Brain pericyte (primary cell): ENCODE measurements around the gene EMC8.
"Not testable (repeated sequence)": the region's sequence is repeated elsewhere in the genome, so short reads cannot be mapped to it uniquely, and the experiment has no call there.

Experiments
- DNase-seq: peaks from one replicate; pipeline ENCODE4 v3.0.0-alpha.2; 2012; ENCODE audit warnings: low read depth, low spot score

EMC8 gene

DNA sequence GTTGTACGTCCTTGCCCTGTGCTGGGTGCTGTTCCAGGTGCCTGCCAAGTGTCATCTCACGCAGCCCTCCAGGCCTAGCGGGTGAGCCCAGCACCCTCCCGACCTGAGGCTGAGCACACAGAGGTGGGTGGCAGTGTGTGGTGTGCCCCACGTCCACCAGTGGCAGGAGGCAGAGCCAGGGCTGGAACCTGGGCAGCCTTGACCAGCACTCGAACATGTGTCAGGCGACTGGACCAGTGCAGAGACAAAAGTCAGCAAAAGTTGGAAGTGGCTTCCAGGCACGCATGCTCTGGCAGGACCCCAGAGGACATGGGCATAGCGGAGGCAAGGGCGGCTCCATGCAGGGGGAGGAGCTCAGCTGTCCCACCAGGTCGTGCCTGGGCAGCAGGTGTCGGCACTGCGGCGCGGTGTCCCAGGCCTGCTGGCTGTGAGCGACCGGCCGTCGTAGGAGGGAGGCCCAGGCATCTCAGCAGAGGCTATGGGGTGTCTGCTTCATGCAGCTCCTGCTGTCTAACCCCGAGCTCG lies 35.9 kb upstream of the EMC8 start:
- DNase-seq, result no peak

DNA sequence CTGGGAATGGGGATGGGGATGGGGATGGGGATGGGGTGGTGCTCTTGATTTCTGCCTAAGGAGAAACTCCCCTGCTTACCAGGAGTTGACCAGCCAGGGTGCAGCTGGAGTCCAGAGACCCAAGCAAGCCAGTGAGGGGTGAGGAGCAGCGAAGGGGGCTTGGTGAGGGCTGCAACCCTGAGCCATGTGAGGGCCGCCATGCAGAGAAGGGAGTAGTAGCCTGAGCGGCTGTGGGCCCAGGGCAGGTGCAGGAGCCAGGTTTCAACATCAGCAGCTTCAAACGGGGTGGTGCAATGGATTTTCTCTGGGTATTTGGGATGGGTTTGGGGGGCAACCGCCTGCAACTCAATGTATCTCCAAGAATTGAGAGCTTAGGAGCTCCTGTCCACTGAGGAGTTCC lies 35.4 kb upstream of the EMC8 start:
- no peak for DNase-seq

- DNase-seq, result no peak
These were observed 34.0 kb upstream of the EMC8 start for GRCh38 chr16:85833219-85833920.

DNA sequence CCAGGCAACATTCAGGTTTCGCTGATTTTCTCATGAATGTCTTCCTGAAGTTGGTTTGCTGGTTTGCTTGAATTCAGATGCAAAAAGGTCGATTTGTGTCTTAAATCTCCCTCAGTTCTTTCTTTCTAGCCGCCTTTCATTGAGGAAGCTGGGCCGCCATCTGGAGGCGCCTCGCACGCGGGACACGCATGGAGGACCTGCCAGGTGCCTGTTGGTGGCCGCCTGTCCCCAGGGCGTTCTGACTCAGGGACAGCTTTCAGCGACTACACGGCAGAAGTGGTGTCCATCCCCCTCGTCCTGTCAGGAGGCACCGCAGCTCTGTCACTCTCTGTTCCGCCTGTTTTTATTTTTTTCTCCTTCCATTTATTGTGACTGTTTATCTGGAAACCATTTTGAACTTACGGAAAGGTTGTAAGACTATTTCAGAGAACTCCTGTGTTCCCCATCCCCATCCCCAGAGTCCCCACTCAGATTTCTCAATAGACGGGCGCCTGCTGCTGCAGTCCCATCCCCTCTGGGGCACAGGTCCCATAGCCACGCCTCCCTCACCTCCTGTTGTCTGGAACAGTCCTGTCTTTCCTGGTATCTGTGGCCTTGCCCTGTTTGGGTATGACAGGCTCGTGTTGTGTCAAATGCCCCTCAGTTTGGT lies 33.4 kb upstream of the EMC8 start:
- no peak for DNase-seq

GRCh38 chr16:85830821-85831220 lies 31.5 kb upstream of the EMC8 start:
- DNase-seq, result no peak

DNA sequence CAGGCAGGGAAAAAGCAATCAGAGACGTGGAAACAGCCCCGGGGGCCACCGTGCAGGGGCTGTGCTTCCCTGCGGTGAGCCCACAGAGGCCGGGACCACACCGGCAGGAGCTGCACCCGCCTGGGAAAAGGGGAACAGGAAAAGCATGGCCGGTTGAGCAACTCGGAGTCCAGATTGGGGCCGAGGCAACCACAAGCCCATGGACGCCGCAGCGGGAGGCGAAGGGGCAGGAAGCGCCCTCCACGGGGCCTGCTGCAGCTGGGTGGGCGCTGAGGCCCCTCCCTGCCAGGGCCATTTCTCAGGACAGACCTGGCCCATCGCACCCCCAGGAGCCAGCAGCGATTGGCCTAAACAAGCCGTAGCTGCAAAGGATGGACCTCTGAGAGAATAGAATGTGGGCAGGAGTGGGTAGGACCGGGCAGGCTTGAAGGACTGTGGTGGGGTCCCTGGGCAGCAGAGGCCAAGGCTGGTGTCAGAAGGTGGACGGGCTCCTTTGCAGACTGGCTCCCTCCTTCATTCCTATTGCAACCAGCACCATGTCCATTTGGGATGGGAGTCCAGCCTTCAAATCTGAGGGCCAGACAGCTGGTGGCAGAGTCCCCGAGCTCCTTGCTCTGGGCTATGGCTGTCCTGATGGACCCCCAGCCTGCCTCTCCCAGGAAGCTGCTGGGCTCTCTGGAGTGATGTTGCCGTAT lies 30.6 kb upstream of the EMC8 start:
- no peak for DNase-seq

GRCh38 chr16:85829171-85829719 lies 29.9 kb upstream of the EMC8 start:
- no peak for DNase-seq

DNA sequence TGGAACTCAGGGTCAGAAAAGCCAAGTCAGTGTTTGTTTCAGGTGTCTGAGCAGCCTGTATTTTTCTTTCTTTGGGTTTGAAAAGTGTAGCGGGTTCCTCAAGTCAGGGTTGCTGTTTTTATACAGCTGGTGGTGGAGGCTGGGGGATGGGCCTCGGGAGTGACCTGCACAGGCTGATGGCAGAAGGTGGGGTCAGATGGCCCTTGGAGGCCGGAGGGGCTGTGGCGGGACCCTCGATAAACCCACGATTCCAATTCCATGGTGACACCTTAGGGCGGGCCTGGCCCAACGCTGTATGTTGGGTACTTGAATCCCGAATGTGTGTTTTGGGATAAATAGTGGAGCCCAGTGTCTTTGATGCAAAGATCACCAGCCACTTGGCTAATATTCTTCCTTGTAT lies 28.8 kb upstream of the EMC8 start:
- DNase-seq, result no peak

DNA sequence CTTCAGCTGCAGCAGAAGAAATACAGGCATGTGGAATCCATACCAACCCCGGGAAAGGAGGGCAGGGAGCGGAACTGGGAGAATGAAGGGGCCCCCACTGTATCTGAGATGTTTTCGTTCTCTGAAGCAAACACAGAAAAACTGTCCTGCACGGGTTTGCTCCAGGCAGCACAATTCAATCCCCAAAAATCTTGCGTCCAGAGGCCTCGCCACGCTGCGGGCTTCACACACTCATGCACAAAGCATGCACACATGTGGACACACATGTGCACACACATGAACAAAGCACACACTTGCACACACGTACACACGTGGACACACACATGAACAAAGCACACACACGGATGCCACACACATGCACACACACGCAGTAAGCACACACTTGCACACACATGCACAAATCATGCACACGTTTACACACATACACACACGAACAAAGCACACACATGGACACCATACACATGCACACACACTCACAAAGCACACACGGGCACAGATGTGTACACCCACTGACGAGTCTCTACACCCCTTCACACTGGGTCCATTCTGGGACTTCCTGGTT lies 27.4 kb upstream of the EMC8 start:
- DNase-seq, result no peak

DNA sequence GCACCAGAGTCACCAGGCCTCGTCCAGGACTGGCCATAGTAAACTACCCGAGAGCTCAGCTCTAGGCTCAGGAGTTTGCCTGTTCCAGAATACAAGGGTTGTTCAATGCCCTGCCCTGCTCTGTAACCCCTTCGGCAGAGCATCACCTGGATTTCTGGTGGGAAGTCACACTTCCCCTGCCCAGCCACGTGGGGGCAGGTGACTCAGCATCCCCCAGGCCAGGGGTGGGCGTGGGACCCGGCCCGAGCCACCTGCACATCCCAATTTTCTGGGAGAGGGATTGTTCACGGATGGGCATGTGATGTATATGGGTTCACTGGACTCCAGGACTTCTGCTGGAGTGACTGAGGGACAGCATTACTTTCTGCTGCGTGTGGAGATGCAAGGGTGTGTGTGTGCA lies 26.0 kb upstream of the EMC8 start:
- DNase-seq, result no peak

DNA sequence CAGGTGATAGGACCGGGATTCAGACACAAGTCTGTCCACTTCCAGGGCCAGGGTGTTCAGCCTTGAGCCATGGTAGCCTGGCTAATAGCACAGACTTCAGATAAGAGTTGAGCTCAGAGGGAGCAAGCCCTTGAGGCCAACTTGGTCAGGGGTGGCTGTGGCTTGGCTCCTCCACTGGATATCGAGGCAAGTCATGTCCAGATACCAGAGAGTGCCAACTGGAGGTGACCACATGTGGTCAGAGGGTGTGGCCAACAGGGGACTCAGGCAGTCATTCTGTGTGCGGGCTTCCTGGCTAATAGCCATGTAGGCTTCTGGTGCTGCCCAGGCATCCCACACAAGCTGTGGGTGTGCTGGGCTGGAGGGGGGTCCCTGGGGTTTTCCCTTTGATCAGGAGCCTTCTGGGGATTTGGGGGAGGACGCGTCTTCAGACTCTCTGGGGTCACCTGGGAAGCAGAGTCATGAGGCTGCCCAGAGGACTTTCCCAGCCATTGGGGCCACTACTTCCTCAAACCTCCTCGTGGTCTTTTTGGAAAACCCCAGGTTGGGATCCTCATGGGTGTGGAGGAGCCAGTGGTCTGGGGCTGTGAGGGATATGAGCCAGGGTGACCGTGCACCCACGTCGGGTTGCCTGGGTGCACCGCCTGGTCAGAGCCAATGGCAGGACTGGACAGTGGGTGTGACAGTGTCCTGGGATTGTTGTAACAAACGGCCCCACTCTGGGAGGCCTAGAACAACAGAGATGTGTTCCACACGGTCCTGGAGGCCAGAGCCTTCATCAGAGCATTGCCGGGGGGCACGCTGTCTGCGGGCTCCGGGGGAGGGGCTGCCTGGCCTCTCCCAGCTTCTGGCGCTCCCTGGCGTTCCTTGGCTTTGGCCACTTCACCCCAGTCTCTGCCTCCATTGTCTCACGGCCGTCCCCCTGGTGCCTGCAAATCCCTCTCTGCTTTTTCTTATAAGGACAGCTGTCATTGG lies 25.1 kb upstream of the EMC8 start:
- DNase-seq, result no peak

- no peak for DNase-seq
These were observed 24.1 kb upstream of the EMC8 start for GRCh38 chr16:85823328-85823920.

DNA sequence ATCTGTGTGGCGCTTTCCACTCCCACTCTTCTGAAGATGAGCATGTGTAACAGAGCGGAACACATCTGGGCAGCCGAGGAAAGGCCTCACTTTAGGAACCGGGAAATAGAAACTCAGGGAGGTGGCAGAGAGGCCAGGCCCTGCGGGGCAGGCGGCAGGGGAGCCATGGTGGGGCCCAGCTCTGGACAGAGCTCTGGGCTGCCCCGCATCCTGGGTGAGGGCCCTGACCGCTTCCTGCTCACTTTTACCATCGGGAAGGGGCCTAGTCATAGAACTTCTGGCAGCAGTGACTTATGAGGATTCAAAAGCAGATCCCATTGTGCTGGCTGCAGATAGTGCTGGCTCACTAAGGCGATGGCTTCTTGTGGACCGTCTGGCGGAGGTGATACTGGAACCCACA lies 22.8 kb upstream of the EMC8 start:
- no peak for DNase-seq

- DNase-seq, result no peak
These were observed 22.2 kb upstream of the EMC8 start for GRCh38 chr16:85821390-85822135.

GRCh38 chr16:85820604-85821372 lies 21.4 kb upstream of the EMC8 start:
- no peak for DNase-seq

- no peak for DNase-seq
These were observed 20.4 kb upstream of the EMC8 start for GRCh38 chr16:85819771-85820170.

DNA sequence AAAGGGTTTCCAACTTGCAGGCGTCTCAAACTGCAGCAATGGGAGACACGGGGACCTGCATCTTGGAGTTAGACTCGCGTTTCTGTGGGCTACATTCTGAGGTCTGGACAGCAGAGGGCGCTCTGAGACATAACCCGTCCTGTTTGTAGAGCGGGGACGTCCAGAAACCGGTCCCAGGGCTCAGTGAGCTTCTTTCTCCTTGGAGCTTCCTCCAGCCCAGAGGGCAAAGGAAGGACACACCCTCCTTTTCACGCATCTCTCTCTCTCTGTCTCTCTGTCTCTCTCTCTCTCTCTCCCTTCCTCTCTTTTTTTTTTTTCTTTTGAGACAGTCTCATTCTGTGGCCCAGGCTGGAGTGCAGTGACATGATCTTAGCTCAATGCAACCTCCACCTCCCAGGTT lies 19.9 kb upstream of the EMC8 start:
- DNase-seq, result no peak

GRCh38 chr16:85817195-85817594 lies 17.9 kb upstream of the EMC8 start:
- not testable (repeated sequence) for DNase-seq

- DNase-seq, result no peak
These were observed 16.8 kb upstream of the EMC8 start for GRCh38 chr16:85816159-85816558.
